ENCODE results near the gene FBXO2. TPM values are rescaled to one million over a fixed set of nuclear protein-coding genes. Genes with fewer than 3 reads are reported as not detected.

FBXO2 gene
- polyA plus RNA-seq (2011; rRNA removed) = 1.3 and 1.5 TPM in 2 replicates
- polyA minus RNA-seq (2011; rRNA and poly(A)+ RNA removed) = 0.39 and 1.0 TPM in 2 replicates

DNA sequence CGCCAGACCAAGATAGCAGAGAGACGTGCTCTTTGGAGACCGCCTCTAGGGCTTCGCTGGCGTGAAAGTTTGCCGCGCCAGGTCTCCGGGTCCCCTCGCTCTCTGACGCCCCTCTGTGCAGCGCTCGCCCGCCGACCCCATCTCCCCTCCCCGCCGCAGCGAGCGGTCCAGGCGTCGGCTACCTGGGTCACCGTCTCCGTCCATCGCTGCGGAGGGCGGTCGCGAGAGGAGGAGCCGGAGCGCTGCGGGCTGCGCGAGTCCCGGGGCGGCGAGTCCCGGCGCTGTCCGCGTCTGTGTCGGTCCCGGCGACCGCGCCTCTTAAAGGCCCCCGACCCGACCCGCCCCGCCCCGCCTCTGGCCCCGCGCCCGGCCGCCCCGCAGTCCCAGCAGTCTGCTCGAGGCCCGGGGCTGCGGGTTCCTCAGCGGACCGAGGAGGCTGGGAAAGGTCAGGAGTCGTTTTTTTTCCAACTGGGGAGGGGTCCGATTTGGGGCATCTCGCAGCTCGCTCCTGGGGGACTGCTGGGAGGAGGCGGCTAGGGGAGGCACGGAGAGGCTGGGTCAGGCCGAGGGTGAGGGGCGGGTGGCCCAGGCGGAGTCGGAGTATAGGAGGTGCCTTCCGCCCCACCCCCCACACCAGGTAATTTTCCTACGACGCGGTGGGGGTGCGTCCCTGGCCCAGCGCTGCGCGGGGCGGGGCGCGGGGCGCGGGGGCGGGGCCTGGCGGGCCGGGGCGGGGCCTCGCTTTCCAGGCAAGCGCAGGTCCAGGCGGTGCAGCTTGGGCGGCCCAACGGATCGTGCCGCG lies at the start of gene FBXO2, which contains the start of gene FBXO44:
TSS of gene FBXO2 (minus strand) at position 293 of the 802 bp plus-strand sequence. CDS start at position 204, 89 bp downstream.
TSS of gene FBXO44 (plus strand) at position 741 of the 802 bp plus-strand sequence. CDS start 959 bp downstream, outside the sequence.
- DNase-seq (ENCODE audit: low read depth, low spot score) = no peak
- POLR2A ChIA-PET = interaction anchor here (1.2 kb wide), 1 partner anchor 10 kb away, joined by 5 read pairs; the partner anchor contains the start of gene FBXO6

DNA sequence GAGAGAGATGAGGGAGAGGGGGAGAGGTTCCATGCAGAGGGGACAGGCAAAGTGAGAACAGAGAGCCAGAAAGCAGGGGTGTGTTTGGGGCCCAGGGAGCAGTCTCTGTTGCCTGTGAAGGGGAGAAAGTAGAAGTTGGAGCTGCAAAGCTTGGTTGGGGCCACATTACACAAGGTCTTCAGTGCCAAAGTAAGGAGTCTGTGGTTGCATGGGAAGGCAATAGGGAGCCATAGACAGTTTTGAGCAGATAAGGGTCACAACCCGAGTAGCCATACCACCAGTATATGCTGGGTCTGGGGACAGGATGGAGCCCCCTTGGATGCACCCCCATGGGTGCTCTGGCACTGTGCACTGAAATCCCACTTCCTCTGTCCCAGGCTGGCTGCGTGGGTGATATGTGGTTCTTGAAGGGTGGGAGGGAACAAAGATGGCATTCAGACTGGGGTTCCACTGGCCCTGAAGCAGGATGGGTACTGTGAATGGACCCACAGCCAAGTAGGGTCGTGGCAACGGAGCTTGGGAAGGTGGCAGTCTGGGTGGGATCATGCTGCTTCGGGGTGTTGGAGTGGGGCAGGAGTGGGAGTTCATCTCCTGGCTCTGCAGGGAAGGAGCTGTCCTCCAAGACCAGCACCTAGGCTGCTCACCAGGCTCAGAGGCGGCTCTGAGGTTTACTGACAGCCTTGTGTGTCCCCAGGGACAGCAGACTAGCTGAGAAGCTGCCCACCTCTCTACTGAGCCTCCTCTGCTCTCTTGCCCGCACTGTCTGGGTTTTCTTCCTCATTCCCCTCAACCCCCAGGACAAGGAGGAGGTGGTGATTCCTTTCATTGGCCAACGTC lies 49.3 kb upstream of the FBXO2 start:
- ChIA-PET POLR2A (no interaction called here), CTCF (interaction anchor here (1.5 kb wide), 1 partner anchor 16 kb away, joined by 3 read pairs; no protein-coding TSS in a partner anchor)
- no peak for TF ChIP-seq CTCF (IDR thresholded peaks at IDR 0.05; ENCODE audit: low read depth, low read length)
- Histone ChIP-seq H3K27me3 (ENCODE audit: control insufficient read depth, insufficient read depth, low read length) (peaks cover 37% of the 10 kb centered on the region), H3K27ac (ENCODE audit: low read depth, low read length) (no peak overlapping the region), H3K9me3 (ENCODE audit: control insufficient read depth, insufficient read depth, low read length) (no peaks in the 10 kb centered on the region; the same call in 1 of the 2 replicates), H3K4me3 (ENCODE audit: low read depth, low read length) (no peak overlapping the region)
- DNase-seq (ENCODE audit: low read depth, low spot score) = no peak

More for the DNA sequence above, at the start of gene FBXO2, which contains the start of gene FBXO44:
- H3K9me3 ChIP-seq (ENCODE audit: control insufficient read depth, insufficient read depth, low read length) = no peaks in the 10 kb centered on the region; the same call in 1 of the 2 replicates
- H3K4me3 ChIP-seq (ENCODE audit: low read depth, low read length) = peak within 1 kb of the TSS; percentile 69
- H3K27me3 ChIP-seq (ENCODE audit: control insufficient read depth, insufficient read depth, low read length) = peaks cover 19% of the 10 kb centered on the region
- no peak within 1 kb of the TSS for H3K27ac ChIP-seq (ENCODE audit: low read depth, low read length)
- TF ChIP-seq CTCF (IDR thresholded peaks at IDR 0.05; ENCODE audit: low read depth, low read length) = no peak
- CTCF ChIA-PET = interaction anchor here (0.6 to 1.8 kb wide), 7 partner anchors 9 to 616 kb away, joined by 3 to 11 read pairs (median 4); partner anchors contain the start of gene FBXO6

- ChIA-PET CTCF (no interaction called here), POLR2A (no interaction called here)
- H3K4me3 ChIP-seq (ENCODE audit: low read depth, low read length) = no peak overlapping the region
- TF ChIP-seq CTCF (IDR thresholded peaks at IDR 0.05; ENCODE audit: low read depth, low read length) = no peak
- no peaks in the 10 kb centered on the region; the same call in 1 of the 2 replicates for H3K9me3 ChIP-seq (ENCODE audit: control insufficient read depth, insufficient read depth, low read length)
- no peak overlapping the region for H3K27ac ChIP-seq (ENCODE audit: low read depth, low read length)
- no peak for DNase-seq (ENCODE audit: low read depth, low spot score)
- H3K27me3 ChIP-seq (ENCODE audit: control insufficient read depth, insufficient read depth, low read length) = peaks cover 44% of the 10 kb centered on the region
Observed at GRCh38 chr1:11701981-11702803, 48.0 kb upstream of the FBXO2 start.

GRCh38 chr1:11701551-11701961 lies 47.3 kb upstream of the FBXO2 start:
- Histone ChIP-seq H3K27ac (ENCODE audit: low read depth, low read length) (no peak overlapping the region), H3K4me3 (ENCODE audit: low read depth, low read length) (no peak overlapping the region), H3K27me3 (ENCODE audit: control insufficient read depth, insufficient read depth, low read length) (peaks cover 47% of the 10 kb centered on the region), H3K9me3 (ENCODE audit: control insufficient read depth, insufficient read depth, low read length) (no peaks in the 10 kb centered on the region; the same call in 1 of the 2 replicates)
- CTCF ChIA-PET = interaction anchor here (1.5 kb wide), 1 partner anchor 9 kb away, joined by 4 read pairs; no protein-coding TSS in a partner anchor
- TF ChIP-seq CTCF (IDR thresholded peaks at IDR 0.05; ENCODE audit: low read depth, low read length) = no peak
- DNase-seq (ENCODE audit: low read depth, low spot score) = no peak
- POLR2A ChIA-PET = no interaction called here
